Neural progenitor cell (in vitro differentiated cells): Measurements from ENCODE around the gene SREBF1.

Source experiments
- EZH2 ChIP-seq: fragments of 200-600 bp; sonication (generic); IDR thresholded peaks from 2 replicates; pipeline ENCODE4 v1.6.1; 2017; ENCODE audit warnings: antibody characterized with exemption, mild to moderate bottlenecking, moderate library complexity
- TF ChIP-seq, protein P1 (sequence below): fragments of 200-600 bp; sonication (generic); IDR thresholded peaks from 2 replicates; pipeline ENCODE4 v1.5.1; 2017; ENCODE audit warnings: antibody characterized with exemption, mild to moderate bottlenecking

DNA sequence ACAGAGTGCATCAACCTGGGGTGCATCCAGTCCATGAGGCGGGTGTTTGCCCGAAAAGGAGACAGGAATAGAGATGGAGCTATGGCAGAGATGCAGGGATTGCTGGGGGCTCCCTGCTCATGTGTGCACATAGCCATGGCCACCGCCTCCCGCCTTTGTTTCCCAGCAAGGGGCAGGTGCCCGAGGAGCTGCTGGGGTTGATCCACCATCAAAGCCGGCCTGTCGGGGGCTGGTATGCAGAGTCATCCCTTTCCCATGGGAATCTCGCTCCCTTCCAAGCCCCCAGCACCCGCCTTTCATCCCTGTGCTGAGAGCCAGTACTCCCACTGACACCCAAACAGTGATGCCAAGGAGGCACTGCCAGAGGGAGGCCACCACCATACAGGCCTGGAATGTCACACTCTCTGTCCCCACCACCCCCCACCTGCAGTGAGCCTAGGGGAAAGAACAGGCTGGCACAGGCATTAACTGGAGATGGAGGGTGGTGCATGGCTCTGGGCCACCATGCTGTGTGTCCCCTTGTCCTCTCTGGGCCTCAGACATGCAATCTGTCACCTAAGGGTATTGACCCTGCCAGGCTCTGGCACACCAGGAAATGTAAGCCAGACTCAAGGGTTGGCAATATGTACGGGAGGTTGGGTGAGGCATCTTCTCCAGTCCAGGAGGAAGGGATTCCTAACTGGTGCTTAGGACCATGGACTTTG lies 65.1 kb downstream of the SREBF1 start:
- no peak for TF ChIP-seq EZH2
- TF ChIP-seq, protein P1, sequence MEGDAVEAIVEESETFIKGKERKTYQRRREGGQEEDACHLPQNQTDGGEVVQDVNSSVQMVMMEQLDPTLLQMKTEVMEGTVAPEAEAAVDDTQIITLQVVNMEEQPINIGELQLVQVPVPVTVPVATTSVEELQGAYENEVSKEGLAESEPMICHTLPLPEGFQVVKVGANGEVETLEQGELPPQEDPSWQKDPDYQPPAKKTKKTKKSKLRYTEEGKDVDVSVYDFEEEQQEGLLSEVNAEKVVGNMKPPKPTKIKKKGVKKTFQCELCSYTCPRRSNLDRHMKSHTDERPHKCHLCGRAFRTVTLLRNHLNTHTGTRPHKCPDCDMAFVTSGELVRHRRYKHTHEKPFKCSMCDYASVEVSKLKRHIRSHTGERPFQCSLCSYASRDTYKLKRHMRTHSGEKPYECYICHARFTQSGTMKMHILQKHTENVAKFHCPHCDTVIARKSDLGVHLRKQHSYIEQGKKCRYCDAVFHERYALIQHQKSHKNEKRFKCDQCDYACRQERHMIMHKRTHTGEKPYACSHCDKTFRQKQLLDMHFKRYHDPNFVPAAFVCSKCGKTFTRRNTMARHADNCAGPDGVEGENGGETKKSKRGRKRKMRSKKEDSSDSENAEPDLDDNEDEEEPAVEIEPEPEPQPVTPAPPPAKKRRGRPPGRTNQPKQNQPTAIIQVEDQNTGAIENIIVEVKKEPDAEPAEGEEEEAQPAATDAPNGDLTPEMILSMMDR, result no peak
